Activated effector memory CD4-positive, alpha-beta T cell treated with Interleukin-2 at 50 U/mL for 16 hours (primary cell): Measurements from ENCODE around the gene NUP88.

Experiments used
- DNase-seq: peaks from one replicate; pipeline ENCODE4 v3.0.0-alpha.2; 2020

NUP88 gene

GRCh38 chr17:5418858-5419355, 555 bp downstream of the NUP88 start:
- DNase-seq, result peak; percentile 41

GRCh38 chr17:5416901-5417300, 2.6 kb downstream of the NUP88 start:
- no peak for DNase-seq

- no peak for DNase-seq
Measured at GRCh38 chr17:5413682-5414081, 5.8 kb downstream of the NUP88 start.

GRCh38 chr17:5410594-5411272, 8.7 kb downstream of the NUP88 start:
- DNase-seq, result no peak

- DNase-seq, result no peak
Measured at GRCh38 chr17:5408186-5408585, 11.3 kb downstream of the NUP88 start.

DNA sequence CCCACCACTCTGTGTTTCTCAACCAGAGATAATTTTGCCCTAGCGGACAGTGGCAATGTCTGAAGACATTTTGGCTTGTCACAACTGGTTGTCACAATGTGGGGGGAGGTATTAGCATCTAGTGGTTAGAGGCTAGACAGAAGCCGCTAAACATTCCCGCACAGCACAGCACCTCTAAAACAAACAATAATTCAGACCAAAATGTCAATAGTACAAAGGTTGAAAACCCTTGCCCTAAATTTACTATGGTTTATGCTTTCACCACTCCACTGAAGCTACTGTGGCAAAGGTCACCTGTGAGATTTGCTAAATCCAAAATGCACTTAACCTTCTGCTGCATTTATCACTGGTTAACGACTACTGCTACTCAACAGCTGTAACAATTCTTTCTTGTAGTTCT, 14.1 kb downstream of the NUP88 start:
- no peak for DNase-seq

DNA sequence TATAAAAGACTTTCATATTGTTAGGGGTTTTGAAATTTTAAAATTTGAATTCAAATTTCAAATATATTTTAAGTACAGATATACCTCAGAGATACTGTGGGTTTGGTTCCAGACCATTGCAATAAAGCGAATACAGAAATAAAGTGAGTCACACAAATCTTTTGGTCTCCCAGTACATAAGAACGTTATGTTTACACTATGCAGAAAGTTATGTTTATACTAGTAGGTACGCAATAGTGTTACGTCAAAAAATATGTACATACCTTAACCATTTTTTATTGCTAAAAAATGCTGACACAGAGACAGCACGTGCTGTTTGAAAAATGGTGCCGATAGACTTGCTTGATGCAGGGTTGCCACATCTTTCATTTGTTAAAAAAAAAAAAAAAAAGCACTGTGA, 19.7 kb downstream of the NUP88 start:
- no peak for DNase-seq

DNA sequence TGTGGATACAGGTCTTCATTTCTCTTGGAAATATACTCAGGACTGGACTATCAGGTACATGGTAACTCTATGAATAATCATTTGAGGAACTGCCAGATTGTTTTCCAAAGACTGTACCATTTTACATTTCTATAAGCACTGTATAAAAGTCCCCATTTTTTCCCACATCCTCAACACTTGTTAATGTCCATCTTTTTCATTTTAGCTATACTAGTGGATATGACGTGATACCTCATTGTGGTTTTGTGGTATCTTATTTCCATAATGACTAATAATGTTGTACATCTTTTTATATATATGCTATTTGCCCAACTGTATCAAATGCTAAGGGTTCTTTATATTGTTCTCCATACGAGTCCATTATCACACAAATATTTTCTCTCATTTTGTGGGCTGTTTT, 22.9 kb downstream of the NUP88 start:
- DNase-seq, result no peak

DNA sequence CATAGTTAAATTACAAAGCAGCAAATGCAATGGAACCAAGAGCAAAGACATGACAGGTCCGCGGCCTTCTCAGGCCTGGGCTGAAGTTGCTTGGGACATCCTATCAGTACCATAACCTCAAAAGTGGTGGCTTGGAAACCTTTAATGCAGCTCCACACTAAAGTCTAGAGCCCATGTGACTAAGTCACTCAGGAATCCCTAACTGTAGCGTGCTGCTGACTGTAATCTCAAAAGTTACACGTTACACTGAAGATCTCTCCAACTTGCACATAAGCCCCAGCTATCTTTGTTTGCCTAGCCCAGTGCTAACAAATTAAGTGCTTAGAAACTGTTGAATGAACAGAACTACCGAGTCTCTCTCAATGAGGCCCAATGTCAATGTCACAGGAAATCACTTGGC, 27.8 kb downstream of the NUP88 start:
- DNase-seq, result no peak

GRCh38 chr17:5381542-5381941, 37.9 kb downstream of the NUP88 start:
- DNase-seq, result no peak

- no peak for DNase-seq
Measured at GRCh38 chr17:5380491-5381135, 38.8 kb downstream of the NUP88 start.

GRCh38 chr17:5379351-5380107, 39.9 kb downstream of the NUP88 start:
- DNase-seq, result no peak

- no peak for DNase-seq
Measured at GRCh38 chr17:5378566-5379207, 40.8 kb downstream of the NUP88 start.

DNA sequence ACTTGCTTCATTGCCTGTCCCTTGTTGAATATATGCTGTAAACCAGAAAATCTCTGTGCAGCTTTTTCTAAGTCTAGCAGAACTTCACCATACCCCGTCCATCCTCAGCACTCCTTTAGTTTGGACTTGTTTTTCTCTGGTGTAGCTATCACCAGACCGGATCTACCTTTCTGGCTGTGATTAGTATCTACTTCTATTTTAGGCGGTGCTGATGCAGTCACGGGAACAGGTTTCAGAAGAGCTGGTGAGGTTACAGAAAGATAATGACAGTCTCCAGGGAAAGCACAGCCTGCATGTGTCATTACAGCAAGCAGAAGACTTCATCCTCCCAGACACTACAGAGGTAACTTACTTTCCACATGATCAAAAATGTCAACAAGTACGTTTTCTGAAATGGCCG, 46.4 kb downstream of the NUP88 start:
- no peak for DNase-seq

DNA sequence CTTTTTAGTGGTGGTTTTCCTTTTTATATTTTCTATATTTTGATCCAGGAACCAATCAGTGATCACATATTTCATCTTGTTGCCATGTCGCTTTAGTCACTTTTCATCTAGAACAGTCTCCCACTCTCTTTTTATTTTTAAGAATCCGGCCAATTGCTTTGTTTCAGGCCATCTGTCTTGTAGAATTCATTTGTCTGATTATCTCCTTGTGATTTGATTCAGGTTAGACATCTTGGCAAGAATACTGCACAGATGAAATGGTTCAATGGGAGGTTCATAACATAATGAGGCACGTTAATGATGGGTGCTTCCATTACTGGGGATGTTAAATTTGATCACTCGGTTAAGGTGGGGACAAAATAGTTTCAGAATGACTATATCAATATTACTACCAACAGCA, 49.1 kb downstream of the NUP88 start:
- DNase-seq, result no peak

DNA sequence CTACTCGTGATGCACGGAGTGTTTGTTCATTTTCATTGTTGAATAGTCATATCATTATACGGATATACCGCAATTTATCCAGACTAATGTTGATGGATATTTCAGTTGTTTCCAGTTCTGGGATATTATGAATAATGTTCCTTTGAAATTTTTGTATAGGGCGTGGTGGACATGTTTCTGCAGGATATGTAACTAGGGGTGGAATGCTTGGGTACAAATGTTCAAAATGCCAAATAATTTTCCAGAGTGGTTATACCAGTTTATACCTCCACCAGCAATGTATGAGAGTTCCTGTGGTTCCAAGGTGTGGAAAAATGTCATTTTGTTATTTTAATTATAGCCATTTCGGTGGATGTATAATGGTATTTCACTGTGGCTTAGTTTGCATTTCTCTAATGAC, 53.6 kb downstream of the NUP88 start:
- DNase-seq, result no peak

DNA sequence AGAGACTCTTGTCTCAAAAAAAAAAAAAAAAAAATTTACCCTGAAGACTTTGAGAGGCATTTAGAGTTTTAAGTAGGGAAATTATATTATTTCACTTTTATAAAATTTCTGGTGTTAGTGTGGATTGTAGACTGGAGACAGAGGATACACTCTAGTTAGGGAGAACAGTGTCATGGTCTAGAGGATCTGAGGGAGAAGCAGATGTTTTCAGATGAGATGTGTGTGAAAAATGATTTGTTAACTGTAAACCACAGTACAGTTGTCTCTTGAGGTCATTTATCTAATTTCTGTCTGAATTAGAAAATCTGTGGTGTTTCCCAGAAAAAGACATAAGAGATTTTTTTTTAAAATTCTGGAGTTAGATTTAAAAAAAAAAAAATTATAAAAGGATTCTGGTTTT, 54.8 kb downstream of the NUP88 start:
- DNase-seq, result no peak

DNA sequence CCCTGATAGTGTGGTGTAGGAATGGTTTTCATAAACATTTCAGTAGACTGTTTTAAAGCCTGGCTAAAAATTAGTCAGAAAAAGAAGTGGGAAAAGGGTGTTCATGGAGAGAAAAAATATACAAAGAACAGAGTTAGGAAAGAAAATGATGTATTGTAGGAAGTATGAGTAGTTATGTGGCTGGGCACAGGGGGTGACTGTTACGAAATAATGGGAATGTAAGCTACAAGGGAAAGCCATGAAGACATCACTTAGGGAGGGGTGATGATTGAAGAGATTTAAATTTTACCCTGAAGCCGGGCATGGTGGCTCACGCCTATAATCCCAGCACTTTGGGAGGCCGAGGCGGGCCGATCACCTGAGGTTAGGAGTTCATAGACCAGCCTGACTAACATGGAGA, 55.3 kb downstream of the NUP88 start:
- DNase-seq, result no peak

DNA sequence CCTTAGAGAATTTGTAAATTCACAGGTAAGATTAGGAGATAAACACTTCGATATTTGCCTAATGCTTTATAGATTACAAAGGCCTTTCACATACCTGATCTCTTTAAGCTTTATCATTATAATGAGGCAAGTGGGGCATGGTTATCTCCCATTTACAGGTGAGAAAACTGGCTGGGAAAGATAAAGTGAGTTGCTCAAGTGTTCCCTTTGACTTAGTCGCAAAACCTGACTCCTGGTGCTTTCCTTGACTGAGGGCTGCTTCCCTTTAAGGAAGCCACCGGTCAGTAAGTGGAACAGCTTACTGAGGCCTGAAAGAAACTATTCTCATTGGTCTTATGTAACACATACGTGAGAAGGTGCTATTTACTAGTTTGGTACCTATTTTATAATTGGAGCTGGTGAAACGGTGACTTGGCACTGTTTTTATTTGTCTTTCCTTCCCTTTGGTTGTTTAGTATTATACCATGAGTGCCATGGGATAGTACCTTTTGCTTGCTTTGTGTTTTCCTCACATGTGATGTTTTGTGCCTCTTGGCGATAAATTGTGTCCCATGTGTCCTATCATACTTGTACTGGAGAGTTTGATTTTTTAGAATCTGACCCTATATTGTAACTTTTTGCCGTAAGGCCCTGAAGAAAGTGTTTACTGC, 57.2 kb downstream of the NUP88 start:
- DNase-seq, result no peak

- DNase-seq, result no peak
Measured at GRCh38 chr17:5361426-5361825, 58.0 kb downstream of the NUP88 start.

DNA sequence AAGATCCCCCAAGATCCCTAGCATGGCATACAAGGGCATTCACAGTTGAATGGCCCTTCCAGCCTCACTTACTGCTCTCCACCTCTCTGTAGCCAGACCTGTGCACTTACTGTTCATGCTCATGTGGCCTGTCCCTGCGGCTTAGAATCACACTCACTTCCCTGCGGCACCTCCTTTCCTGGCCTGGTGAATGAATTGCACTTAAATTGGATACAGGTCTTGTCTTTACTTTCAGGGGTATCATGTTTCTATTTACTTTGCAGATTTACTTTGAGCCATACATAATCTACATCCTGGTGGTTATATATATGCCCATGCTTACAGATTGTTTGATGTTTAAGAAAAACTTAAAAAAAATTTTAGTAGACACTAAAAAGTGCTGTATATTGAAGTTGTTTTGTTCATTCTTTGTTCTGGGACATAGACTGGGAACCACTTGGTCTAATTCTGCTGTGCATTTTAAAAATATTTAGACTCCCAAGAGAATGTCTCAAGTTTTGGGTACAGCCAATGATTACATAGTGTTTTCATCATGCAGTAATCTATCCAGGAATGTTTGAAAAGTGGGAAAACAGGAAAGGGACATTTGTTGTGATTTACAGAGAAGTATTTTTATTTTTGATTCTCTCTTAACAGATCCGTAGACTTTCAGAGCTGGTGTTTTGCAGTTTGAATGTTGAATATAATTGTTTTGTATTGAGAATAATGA, 63.9 kb downstream of the NUP88 start:
- no peak for DNase-seq

DNA sequence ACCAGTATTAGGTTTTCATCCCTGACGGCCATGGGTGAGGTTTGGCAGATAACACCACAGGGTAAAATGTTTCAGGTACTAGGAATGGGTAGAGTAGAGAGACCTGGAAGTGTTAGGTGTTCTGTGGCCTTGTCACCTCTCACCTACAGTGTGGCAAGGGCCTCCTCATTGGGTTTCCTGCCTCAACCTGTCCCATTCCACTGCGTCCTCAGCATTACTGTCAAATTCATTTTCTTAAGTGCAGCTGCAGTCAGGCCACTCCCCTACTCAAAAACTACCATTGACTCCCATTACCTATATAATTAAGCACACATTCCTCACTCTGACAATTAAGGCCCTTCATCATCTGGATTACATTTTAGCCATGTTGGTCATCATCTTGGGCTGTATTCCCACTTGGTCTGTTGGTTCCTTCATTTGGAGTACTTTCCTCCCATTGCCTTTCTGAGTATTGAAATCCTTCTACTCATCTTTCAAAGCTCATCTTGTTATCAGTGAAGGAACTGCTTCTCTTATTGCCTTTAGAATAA, 64.5 kb downstream of the NUP88 start:
- DNase-seq, result no peak
